Measurements from ENCODE around the gene TAL2.
"Not testable (repeated sequence)": the region's sequence is repeated elsewhere in the genome, so short reads cannot be mapped to it uniquely, and the experiment has no call there.

The TAL2 gene

GRCh38 chr9:105676351-105676923 lies 14.2 kb downstream of the TAL2 start:
- no peak for DNase-seq

GRCh38 chr9:105678163-105678562 lies 15.9 kb downstream of the TAL2 start:
- DNase-seq = no peak

- no peak for DNase-seq
Observed at GRCh38 chr9:105678781-105679180, 16.5 kb downstream of the TAL2 start.

- DNase-seq = no peak
Observed at GRCh38 chr9:105679257-105680022, 17.2 kb downstream of the TAL2 start.

GRCh38 chr9:105681313-105681712 lies 19.1 kb downstream of the TAL2 start:
- DNase-seq = no peak

GRCh38 chr9:105681724-105682123 lies 19.5 kb downstream of the TAL2 start:
- DNase-seq = no peak

- no peak for DNase-seq
Observed at GRCh38 chr9:105683688-105684275, 21.5 kb downstream of the TAL2 start.

GRCh38 chr9:105686936-105687335 lies 24.7 kb downstream of the TAL2 start:
- no peak for DNase-seq

- no peak for DNase-seq
Observed at GRCh38 chr9:105690742-105691141, 28.5 kb downstream of the TAL2 start.

- no peak for DNase-seq
Observed at GRCh38 chr9:105693435-105694189, 31.4 kb downstream of the TAL2 start.

GRCh38 chr9:105694190-105694847 lies 32.1 kb downstream of the TAL2 start, which contains the start of gene TMEM38B:
Gene TMEM38B (plus strand): TSS chr9:105694541. CDS start chr9:105694661, 120 bp downstream.
- DNase-seq = no peak

- peak; percentile 27 for DNase-seq
Observed at GRCh38 chr9:105694848-105695581, 32.8 kb downstream of the TAL2 start.

GRCh38 chr9:105696219-105696793 lies 34.0 kb downstream of the TAL2 start:
- no peak for DNase-seq

GRCh38 chr9:105697871-105698270 lies 35.6 kb downstream of the TAL2 start:
- DNase-seq = no peak

- no peak for DNase-seq
Observed at GRCh38 chr9:105698348-105698870, 36.2 kb downstream of the TAL2 start.

GRCh38 chr9:105700668-105701067 lies 38.4 kb downstream of the TAL2 start:
- no peak for DNase-seq

GRCh38 chr9:105701145-105701544 lies 38.9 kb downstream of the TAL2 start:
- DNase-seq = no peak

- DNase-seq = no peak
Observed at GRCh38 chr9:105702207-105702606, 40.0 kb downstream of the TAL2 start.

GRCh38 chr9:105703638-105704037 lies 41.4 kb downstream of the TAL2 start:
- DNase-seq = not testable (repeated sequence)

GRCh38 chr9:105706156-105706555 lies 43.9 kb downstream of the TAL2 start:
- DNase-seq = no peak

- no peak for DNase-seq
Observed at GRCh38 chr9:105708405-105708804, 46.1 kb downstream of the TAL2 start.

GRCh38 chr9:105710638-105711037 lies 48.4 kb downstream of the TAL2 start:
- DNase-seq = no peak
